H1 (cell line): ENCODE data around the gene SLC38A7. TPM values are rescaled to one million over a fixed set of nuclear protein-coding genes. Genes with fewer than 3 reads are reported as not detected.
A peak's percentile ranks its signal among the peaks of the same experiment; 100 is the strongest.

Experiments used
- FOSL1 ChIP-seq: IDR thresholded peaks from 2 replicates; pipeline ENCODE4 v1.6.1; 2011; ENCODE audit warnings: mild to moderate bottlenecking, low read depth, low read length, moderate library complexity; ENCODE audit not compliant: insufficient read depth
- KDM1A ChIP-seq: fragments of 200-600, 300-600 bp; sonication (generic); IDR thresholded peaks from 2 replicates; pipeline ENCODE4 v1.7.1; 2016; ENCODE audit warnings: mild to moderate bottlenecking, low read length, borderline replicate concordance
- POLR2AphosphoS5 ChIP-seq: IDR thresholded peaks from 2 replicates; pipeline ENCODE4 v1.6.1; 2011; ENCODE audit warnings: low read depth, low read length
- POU5F1 ChIP-seq: IDR thresholded peaks from 2 replicates; pipeline ENCODE4 v1.6.1; 2011; ENCODE audit warnings: low read depth, mild to moderate bottlenecking, low read length, moderate library complexity
- SIRT6 ChIP-seq: IDR thresholded peaks from one replicate; pipeline ENCODE4 v1.7.1; 2012; ENCODE audit warnings: low read length, inconsistent platforms
- polyA plus RNA-seq, 7 experiments: library from polyadenylated mRNA; depleted of rRNA in 3 of 7; stranded (reverse) in 5 of 7; unstranded in 2 of 7; fragments of >200 nt in 5 of 7; fragments of 200-250 nt in 2 of 7; gene quantifications; 1 replicate in 5 of 7; 2 replicates in 1 of 7; 4 replicates in 1 of 7; pipeline versions ENCODE4 v1.2.1 to v1.2.3, GENCODE V29; 2011 to 2013; ENCODE audit warnings: missing spikeins in 2 of 7, mixed read lengths in 2 of 7
- total RNA-seq: library from RNA; stranded (reverse); fragmentation: NEBNext Ultra II Directional; extraction: Animal tissue kit (Norgen Biotek cat#: 25700); gene quantifications from 2 replicates; pipeline ENCODE4 v1.2.1, GENCODE V29; 2021
- TF ChIP-seq, protein P1 (sequence below), 3 experiments: IDR thresholded peaks; 1 replicate in 2 of 3; 2 replicates in 1 of 3; pipeline versions ENCODE4 v1.5.1 to v1.6.1; 2011; ENCODE audit warnings: low read length in 3 of 3, mild to moderate bottlenecking in 3 of 3, inconsistent platforms in 2 of 3, low read depth in 1 of 3, moderate library complexity in 1 of 3; ENCODE audit not compliant: insufficient read depth in 1 of 3; ENCODE audit errors: control extremely low read depth in 1 of 3
- TF ChIP-seq, protein P2 (sequence below): IDR thresholded peaks from 2 replicates; pipeline ENCODE4 v1.6.1; 2011; ENCODE audit warnings: low read depth, mild to moderate bottlenecking, low read length; ENCODE audit not compliant: insufficient read depth

Gene SLC38A7
- total and polyA plus RNA-seq, 2 of the 8 experiments (the other 6 are each of a cell fraction or from before 2014, with no cell fraction given) = 26.7 to 28.0 TPM

- TF ChIP-seq POU5F1 = no peak
- no peak for TF ChIP-seq KDM1A
- peak; percentile 82 for TF ChIP-seq POLR2AphosphoS5
- TF ChIP-seq SIRT6 = no peak
- no peak for TF ChIP-seq FOSL1
- TF ChIP-seq, protein P1, sequence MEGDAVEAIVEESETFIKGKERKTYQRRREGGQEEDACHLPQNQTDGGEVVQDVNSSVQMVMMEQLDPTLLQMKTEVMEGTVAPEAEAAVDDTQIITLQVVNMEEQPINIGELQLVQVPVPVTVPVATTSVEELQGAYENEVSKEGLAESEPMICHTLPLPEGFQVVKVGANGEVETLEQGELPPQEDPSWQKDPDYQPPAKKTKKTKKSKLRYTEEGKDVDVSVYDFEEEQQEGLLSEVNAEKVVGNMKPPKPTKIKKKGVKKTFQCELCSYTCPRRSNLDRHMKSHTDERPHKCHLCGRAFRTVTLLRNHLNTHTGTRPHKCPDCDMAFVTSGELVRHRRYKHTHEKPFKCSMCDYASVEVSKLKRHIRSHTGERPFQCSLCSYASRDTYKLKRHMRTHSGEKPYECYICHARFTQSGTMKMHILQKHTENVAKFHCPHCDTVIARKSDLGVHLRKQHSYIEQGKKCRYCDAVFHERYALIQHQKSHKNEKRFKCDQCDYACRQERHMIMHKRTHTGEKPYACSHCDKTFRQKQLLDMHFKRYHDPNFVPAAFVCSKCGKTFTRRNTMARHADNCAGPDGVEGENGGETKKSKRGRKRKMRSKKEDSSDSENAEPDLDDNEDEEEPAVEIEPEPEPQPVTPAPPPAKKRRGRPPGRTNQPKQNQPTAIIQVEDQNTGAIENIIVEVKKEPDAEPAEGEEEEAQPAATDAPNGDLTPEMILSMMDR (IDR thresholded peaks at IDR 0.05; ENCODE audit: control extremely low read depth in 1 of 3, insufficient read depth in 1 of 3, low read depth in 1 of 3, low read length in 3 of 3) = no peak
- TF ChIP-seq, protein P2, sequence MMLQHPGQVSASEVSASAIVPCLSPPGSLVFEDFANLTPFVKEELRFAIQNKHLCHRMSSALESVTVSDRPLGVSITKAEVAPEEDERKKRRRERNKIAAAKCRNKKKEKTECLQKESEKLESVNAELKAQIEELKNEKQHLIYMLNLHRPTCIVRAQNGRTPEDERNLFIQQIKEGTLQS = peak; percentile 100
- TF ChIP-seq, all 59 proteins: peak for 23
Measured at GRCh38 chr16:58684354-58685083, at the start of gene SLC38A7 (continued).
